Pancreas (tissue), 10 donors: ENCODE results near the gene SIL1. TPM values are rescaled to one million over a fixed set of nuclear protein-coding genes. Genes with fewer than 3 reads are reported as not detected.

ENCODE experiments used
- ATAC-seq, 4 donors: fragments of 200-7000 bp; cut with Tn5 transposase; one replicate each; pipeline versions ENCODE4 v1.8.0 to v1.9.1; 2020; ENCODE audit warnings: mild to moderate bottlenecking in 4 of 4, moderate library complexity in 4 of 4
- DNase-seq, 6 donors: peaks; one replicate each; pipeline ENCODE4 v3.0.0-alpha.2; 2020
- FAIRE-seq: peaks from 2 replicates; lab custom pipeline; 2012; peaks lifted over from hg19 to GRCh38; lab: Jason Lieb, UNC
- H3K27ac ChIP-seq, 4 donors: fragments of 200-600 bp; sonication (generic); 1 replicate in 3 of 4; 2 replicates in 1 of 4; pipeline versions ENCODE4 v1.5.0 to v1.8.0; 2020
- H3K27me3 ChIP-seq, 4 donors: fragments of 200-600 bp; one replicate each; pipeline ENCODE4 v1.8.0; 2021
- H3K36me3 ChIP-seq, 3 donors: fragments of 200-600 bp; sonication (generic) in 1 of 3; one replicate each; pipeline versions ENCODE4 v1.5.0 to v1.8.0; 2020 to 2021
- H3K4me1 ChIP-seq, 3 donors: fragments of 200-600 bp; one replicate each; pipeline ENCODE4 v1.8.0; 2021
- H3K4me3 ChIP-seq, 4 donors: fragments of 200-600 bp; sonication (generic) in 2 of 4; one replicate each; pipeline versions ENCODE4 v1.5.0 to v1.8.0; 2020 to 2021
- H3K9me3 ChIP-seq, 4 donors: fragments of 200-600 bp; one replicate each; pipeline ENCODE4 v1.8.0; 2021
- CTCF ChIP-seq, 4 donors: fragments of 200-600 bp; sonication (generic) in 3 of 4; IDR thresholded peaks; one replicate each; pipeline versions ENCODE4 v1.5.0 to v1.8.0; 2021; ENCODE audit warnings: antibody characterized with exemption in 4 of 4
- WGBS, 2 donors: extraction: QIAGEN DNeasy Blood & Tissue Kit; methylation state at CpG; one replicate each; pipeline ENCODE4 v1.1.7; 2013; 5-methylcytosine and 5-hydroxymethylcytosine counted together
- intact Hi-C, 3 donors: fragments of 100-400 bp; cut with DNase I; formaldehyde crosslinking; loops; one replicate each; pipeline versions ENCODE4 v1.11.1 to v1.14.2; 2022
- polyA plus RNA-seq, 2 donors: library from polyadenylated mRNA; stranded (reverse); fragments of 200-250 nt; gene quantifications; one replicate each; pipeline ENCODE4 v1.2.3, GENCODE V29; 2013
- total RNA-seq, 6 donors: library from RNA; stranded (reverse); fragmentation: NEBNext Ultra II Directional in 4 of 6; extraction: Animal tissue kit (Norgen Biotek cat#: 25700) in 4 of 6; gene quantifications; one replicate each; pipeline versions ENCODE4 v1.2.1 to v1.2.4, GENCODE V29; 2021 to 2023
- donor health status: healthy with polysubstance abuse.
- donor health status: DM: no; HTN: no; CAD: no; lungs with moderate emphysema.
- donor health status: DM: no; HTN: no; CAD: no.
- donor health status: control.
- donor health status: control.
- donor health status: Bipolar disorder and iron deficiency.
- donor health status: DM: yes; HTN: yes; CAD: no.
- donor health status: DM: no; HTN: no; CAD: no.
- donor health status: DM: no; HTN: no; CAD: no.
- donor health status: DM: yes; HTN: yes; CAD: no.

The SIL1 gene
- total and polyA plus RNA-seq, 8 donors = 38.6 to 119 (median 55.0) TPM

- no peaks in the 10 kb centered on the region for H3K27me3 ChIP-seq
- no peaks in the 10 kb centered on the region for H3K9me3 ChIP-seq
- no peak overlapping the region for H3K4me3 ChIP-seq
- H3K4me1 ChIP-seq = peaks cover 17 to 23% (median 20%) of the 10 kb centered on the region in 3 donors
- FAIRE-seq (no peak), DNase-seq (peak in 1 of 6 donors; percentile 39), ATAC-seq (peak in 3 of 4 donors; percentile 26 to 43 (median 29))
- intact Hi-C loops = no loop called here
- H3K36me3 ChIP-seq = no peaks in the 10 kb centered on the region
- no peak for TF ChIP-seq CTCF (IDR thresholded peaks at IDR 0.05)
- H3K27ac ChIP-seq = no peak overlapping the region
- WGBS, 2 donors = 47 to 51% methylated on average over 3 of the region's 3 CpGs
These were observed 65.7 kb downstream of the SIL1 start for GRCh38 chr5:139132515-139132914.

- H3K4me3 ChIP-seq = no peak overlapping the region
- DNase-seq = no peak
- peak overlapping the region; percentile 37 to 54 (median 44) for H3K27ac ChIP-seq
- H3K36me3 ChIP-seq = no peaks in the 10 kb centered on the region
- peak in 3 of 4 donors; percentile 13 to 52 (median 52) for ATAC-seq
- no peaks in the 10 kb centered on the region for H3K27me3 ChIP-seq
- H3K4me1 ChIP-seq = peaks cover 20 to 25% (median 22%) of the 10 kb centered on the region in 3 donors
- H3K9me3 ChIP-seq = no peaks in the 10 kb centered on the region
- TF ChIP-seq CTCF (IDR thresholded peaks at IDR 0.05) = no peak
- FAIRE-seq = no peak
- WGBS, 2 donors = 50 to 51% methylated on average over 2 of the region's 2 CpGs
- intact Hi-C loops = no loop called here
These were observed 66.2 kb downstream of the SIL1 start for GRCh38 chr5:139131921-139132432.

GRCh38 chr5:139131465-139131864 lies 66.7 kb downstream of the SIL1 start:
- Histone ChIP-seq H3K27me3 (no peaks in the 10 kb centered on the region), H3K4me3 (no peak overlapping the region), H3K27ac (peak overlapping the region; percentile 37 to 54 (median 44)), H3K9me3 (no peaks in the 10 kb centered on the region), H3K36me3 (no peaks in the 10 kb centered on the region), H3K4me1 (peaks cover 20 to 28% (median 22%) of the 10 kb centered on the region in 3 donors)
- intact Hi-C loops = no loop called here
- DNase-seq (peak in 3 of 6 donors; percentile 25 to 49 (median 41)), FAIRE-seq (no peak), ATAC-seq (peak; percentile 62 to 82 (median 76))
- 15 to 22% methylated on average over 6 of the region's 6 CpGs for WGBS, 2 donors
- TF ChIP-seq CTCF (IDR thresholded peaks at IDR 0.05) = no peak

- TF ChIP-seq CTCF (IDR thresholded peaks at IDR 0.05) = no peak
- Histone ChIP-seq H3K4me3 (no peak overlapping the region), H3K4me1 (peaks cover 20 to 28% (median 22%) of the 10 kb centered on the region in 3 donors), H3K27me3 (no peaks in the 10 kb centered on the region), H3K36me3 (no peaks in the 10 kb centered on the region), H3K9me3 (no peaks in the 10 kb centered on the region), H3K27ac (peak overlapping the region in 3 of 4 donors; percentile 37 to 54 (median 45))
- ATAC-seq (peak in 1 of 4 donors; percentile 9), DNase-seq (no peak), FAIRE-seq (no peak)
- intact Hi-C loops = no loop called here
- 14 to 23% methylated on average over 3 of the region's 3 CpGs for WGBS, 2 donors
These were observed 67.1 kb downstream of the SIL1 start for GRCh38 chr5:139131062-139131461.

- H3K27ac ChIP-seq = no peak overlapping the region
- ATAC-seq (no peak), FAIRE-seq (no peak), DNase-seq (no peak)
- WGBS, 2 donors = 91 to 93% methylated on average over 4 of the region's 4 CpGs
- peaks cover 0 to 5% (median 0%) of the 10 kb centered on the region in 3 donors for H3K36me3 ChIP-seq
- no peak overlapping the region for H3K4me3 ChIP-seq
- H3K27me3 ChIP-seq = no peaks in the 10 kb centered on the region
- no peak for TF ChIP-seq CTCF (IDR thresholded peaks at IDR 0.05)
- H3K9me3 ChIP-seq = no peaks in the 10 kb centered on the region
- peaks cover 20 to 28% (median 22%) of the 10 kb centered on the region in 3 donors for H3K4me1 ChIP-seq
- intact Hi-C loops = no loop called here
These were observed 68.0 kb downstream of the SIL1 start for GRCh38 chr5:139130214-139130613.
